Measurements from ENCODE around the gene MIER3.
A peak's percentile ranks its signal among the peaks of the same experiment; 100 is the strongest.
"Not testable (repeated sequence)": the region's sequence is repeated elsewhere in the genome, so short reads cannot be mapped to it uniquely, and the experiment has no call there.

MIER3 gene, protein sequence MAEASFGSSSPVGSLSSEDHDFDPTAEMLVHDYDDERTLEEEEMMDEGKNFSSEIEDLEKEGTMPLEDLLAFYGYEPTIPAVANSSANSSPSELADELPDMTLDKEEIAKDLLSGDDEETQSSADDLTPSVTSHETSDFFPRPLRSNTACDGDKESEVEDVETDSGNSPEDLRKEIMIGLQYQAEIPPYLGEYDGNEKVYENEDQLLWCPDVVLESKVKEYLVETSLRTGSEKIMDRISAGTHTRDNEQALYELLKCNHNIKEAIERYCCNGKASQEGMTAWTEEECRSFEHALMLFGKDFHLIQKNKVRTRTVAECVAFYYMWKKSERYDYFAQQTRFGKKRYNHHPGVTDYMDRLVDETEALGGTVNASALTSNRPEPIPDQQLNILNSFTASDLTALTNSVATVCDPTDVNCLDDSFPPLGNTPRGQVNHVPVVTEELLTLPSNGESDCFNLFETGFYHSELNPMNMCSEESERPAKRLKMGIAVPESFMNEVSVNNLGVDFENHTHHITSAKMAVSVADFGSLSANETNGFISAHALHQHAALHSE

DNA sequence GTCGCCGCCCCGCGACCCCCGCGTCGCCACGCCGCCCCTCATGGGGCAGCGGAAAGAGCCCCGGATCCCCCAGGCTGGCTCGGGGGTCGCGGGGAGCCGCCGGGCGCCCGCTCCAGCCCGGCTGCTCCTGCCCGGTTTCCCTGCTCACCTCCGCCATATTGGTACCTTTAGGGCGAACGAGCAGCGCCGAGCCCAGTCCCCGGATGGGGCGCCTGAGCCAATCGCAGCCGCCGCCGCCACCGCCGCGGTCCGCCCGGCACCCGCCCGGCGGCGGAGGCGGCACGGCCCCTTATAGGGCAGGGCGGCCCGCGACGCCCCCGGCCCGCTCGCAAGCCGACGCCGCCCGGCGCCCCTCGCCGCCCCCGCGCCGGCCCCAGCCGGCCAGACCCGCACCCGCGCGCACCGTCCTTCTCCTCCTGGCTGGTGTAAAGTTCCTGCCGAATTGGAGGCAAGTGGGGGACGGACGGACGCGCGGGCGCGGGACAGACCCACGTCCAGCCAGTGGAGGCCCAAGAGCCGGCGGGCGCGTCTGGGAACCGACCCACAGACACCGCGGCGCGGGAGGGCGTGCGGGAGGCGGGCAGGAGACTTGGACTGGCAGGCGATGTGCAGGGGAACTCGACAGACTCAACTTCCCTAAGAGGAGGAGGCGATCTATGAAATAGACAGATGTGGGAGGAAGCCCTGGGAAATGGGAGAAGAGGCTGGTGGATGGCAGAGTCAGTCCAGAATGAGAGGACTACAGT, at the start of gene MIER3:
Gene MIER3, minus strand, starts transcription at position 178 of the 746 bp plus-strand sequence. Its CDS starts 21 bp downstream, at position 157.
- peak; percentile 93 for DNase-seq (ENCODE audit: low spot score)

DNA sequence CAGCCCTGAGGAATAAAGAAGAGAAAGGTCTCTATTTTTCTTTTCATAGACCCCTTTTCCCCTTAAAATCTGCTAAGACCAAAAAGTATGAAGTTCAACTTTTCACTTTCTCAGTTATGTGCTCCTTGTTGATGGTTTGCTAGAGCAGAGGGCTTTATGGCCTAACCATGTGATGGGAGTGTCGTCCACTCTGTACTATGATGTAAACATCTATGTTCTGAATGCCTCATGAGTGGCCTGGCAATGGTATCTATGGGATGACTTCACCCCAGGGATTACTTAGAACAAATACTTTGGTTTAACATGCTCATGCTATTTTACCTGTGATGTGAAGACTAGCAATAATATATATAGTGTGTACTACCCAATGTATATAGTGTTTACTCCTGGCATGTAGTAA, 43.7 kb upstream of the MIER3 start:
- DNase-seq (ENCODE audit: low spot score) = no peak

DNA sequence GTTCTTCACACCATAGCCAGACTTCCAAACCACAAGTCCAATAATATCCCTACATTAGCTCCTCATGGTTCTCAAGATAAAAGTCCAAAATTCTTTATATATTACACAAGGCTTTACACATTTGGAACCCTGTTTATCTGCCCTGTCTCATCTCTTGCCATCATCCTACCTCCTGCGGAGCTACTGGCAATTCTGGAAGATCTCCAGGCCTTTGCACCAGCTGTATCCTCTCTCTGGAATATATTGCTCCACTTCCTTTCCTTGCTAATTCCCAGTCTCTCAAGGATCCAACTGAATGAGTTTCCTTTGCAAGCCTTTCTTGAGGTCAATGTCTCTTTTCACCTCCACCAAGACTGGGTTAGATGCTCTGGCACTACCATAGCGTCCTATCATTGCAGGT, 41.3 kb upstream of the MIER3 start:
- DNase-seq (ENCODE audit: low spot score) = no peak

DNA sequence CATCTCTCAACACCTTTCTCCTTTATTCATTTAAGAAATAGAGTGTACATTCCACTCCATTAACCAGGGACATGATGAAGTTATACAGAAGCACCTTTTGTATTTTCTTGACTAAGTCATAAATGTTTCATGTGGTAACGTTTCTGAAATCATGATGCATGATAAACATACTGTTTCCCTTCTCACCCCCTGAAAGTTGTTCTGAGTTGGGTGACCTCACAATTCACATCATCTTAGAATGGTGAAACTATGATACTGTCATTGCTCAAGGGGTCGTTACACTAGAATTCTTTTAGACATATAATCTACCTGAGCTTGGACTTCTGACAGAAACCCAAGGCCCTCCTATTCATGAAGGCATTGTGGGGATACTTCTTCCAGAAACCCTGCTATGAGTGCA, 37.8 kb upstream of the MIER3 start:
- no peak for DNase-seq (ENCODE audit: low spot score)

DNA sequence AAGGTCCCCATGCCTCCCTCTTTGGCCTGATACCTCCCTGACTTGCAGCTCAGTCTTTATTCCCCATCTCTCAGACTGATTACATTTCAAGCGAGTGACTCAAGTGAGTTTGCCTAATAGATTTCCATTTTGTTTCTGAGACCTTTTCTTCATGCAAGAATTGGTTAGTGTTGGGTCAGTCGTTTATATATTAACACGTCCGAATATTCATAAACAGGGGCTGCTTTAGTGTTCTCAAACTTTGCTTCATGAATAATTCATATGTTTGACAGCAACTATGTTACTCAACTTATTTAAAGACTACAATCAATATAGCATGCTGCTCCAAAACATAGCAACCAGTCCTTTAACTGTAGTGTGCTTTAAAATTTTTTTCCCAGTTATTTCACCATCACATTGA, 36.6 kb upstream of the MIER3 start:
- DNase-seq (ENCODE audit: low spot score) = no peak

DNA sequence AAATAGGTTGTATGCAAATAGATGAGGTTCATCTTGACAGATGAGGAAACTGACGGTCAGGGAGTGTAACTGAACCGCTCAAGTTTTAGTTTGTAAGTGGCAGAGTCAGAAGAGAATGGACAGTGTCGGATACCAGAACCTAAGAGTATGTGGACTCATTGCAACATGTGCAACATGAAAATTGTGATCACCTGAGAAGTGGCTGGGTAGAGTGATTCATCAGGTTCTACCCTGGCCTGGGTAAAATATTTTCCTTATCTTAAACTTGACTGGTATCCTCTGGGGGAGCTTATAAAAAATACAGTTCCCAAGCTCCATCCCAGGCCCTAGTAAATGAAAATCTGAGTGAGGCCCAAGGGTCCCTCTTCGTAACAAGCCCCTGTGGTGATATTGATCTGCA, 35.2 kb upstream of the MIER3 start:
- no peak for DNase-seq (ENCODE audit: low spot score)

DNA sequence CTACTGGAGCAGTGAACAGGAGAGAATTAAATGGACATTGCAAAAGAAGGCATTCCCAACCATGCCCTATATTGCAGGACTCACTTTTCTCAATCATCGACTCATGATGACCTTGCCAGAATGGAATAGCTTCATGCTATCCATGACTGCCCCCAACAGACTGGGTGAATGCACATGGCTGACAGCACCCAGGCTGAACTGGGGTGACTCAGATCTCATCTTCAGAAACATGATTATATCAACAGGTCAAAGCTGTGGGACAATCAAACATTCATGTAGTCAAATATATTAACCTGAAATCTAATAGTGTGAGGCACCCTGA, 34.7 kb upstream of the MIER3 start:
- no peak for DNase-seq (ENCODE audit: low spot score)

DNA sequence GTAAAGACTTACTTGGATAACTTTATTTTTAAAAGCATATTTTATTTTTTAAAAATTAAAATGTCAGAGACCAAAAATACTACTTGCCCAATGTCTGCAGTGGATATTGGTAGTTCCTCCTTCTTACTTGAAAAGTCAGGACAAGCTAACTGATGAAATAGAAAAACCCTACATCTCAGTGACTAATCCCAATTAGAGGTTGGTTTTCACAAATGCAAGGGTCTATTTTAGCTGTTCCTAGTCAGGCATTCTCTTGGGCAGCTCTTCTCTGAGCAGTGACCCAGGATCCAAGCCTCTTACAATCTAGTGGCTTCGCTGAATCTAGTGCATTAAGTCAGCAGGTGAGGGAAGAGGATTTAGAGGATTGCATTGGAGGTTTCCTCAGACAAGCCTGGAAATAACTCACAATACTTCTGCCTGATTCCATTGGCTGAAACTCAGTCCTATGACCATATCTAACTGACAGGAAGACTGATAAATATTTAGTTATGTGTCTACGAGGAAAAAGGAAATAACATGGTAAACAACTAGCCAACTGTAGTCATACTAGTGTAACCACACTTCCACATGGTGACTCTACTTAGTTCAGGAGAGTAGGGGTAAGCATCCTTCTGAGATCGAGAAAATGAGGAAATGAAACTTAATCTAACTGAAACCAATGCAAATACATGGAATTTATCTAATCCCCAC, 34.2 kb upstream of the MIER3 start:
- peak; percentile 49 for DNase-seq (ENCODE audit: low spot score)

DNA sequence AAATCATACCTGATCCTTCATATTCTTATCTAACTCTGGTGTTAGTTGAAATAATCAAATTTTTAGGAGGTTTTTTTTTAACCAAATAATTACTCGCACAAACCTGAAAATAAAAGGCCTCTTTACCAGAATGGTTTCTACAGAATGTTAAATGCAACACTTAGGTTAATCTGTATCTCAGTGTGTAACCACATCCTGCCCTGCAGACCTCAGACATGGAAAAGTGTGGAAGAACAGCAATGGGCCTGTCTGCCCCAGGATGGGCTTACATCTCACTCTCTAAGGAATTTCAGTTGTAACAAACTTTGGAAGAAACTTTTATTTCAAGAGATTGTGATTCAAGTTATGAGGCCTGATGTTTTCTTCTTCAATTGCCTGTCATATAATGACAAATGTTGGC, 32.5 kb upstream of the MIER3 start:
- no peak for DNase-seq (ENCODE audit: low spot score)

DNA sequence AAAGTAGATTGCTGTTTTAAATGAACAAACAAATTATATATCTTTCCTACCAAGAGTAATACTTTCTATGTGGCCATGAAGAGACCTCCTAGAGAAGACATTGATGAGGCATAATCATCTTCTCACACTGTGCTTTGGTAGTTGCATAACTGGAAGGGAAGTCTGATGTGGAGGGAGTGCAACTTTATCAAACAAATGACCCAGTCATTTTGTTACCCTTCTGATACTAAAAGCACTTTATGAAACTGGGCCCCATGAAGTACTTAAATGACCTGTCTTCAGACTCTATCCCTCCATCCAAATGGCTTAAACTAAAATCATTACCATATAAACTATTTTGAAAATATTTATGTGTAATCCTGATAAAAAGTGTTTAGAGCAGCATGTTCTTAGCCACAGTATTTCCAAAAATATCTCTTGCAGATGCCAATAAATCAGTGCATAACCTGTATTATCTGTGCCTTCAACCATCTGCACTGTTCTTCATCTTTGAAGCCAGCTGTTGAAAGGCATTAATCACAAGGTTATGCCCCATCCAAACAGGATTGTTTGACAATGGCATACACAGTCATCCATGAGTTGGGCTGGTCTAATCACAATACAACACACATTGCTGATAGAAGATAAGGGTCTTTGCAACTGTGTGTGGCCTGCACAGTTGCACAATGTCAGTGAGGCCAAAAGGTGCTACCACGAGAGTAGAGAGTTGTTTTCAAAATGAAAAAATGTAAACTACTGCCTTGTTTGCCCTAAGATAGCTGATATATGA, 31.9 kb upstream of the MIER3 start:
- no peak for DNase-seq (ENCODE audit: low spot score)

DNA sequence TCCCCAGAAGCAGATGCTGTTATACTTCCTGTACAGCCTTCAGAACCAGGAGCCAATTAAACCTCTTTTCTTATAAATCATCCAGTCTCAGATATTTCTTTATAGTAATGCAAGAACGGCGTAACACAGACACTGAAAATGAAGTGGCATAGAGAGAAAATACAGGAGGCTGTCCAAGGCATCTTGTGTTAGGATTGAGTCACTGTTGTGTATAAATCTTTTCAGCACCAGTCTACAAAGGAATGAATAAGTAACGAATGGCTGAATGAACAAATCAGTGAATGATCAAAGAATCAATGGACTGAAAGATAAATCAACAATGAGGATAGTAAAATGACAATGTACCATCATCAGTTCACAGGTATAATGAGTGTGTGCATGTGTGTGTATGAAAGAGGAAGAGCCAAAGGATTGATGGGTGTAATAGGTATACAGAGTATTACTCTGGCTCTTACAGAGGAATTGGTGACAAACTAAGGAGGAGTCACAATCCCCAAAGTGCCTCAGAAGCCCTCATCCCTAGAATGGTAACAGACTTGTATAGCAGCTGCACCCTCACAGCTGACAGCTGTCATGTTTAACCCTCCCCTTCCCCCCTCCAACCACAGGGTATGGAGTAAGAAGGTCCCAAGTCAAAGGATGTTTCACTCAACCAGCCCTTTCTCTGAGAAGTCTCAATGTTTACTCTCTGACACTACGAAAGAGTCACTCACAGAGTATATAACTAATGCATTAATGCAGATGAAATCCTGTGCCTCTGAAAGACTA, 29.8 kb upstream of the MIER3 start:
- no peak for DNase-seq (ENCODE audit: low spot score)

DNA sequence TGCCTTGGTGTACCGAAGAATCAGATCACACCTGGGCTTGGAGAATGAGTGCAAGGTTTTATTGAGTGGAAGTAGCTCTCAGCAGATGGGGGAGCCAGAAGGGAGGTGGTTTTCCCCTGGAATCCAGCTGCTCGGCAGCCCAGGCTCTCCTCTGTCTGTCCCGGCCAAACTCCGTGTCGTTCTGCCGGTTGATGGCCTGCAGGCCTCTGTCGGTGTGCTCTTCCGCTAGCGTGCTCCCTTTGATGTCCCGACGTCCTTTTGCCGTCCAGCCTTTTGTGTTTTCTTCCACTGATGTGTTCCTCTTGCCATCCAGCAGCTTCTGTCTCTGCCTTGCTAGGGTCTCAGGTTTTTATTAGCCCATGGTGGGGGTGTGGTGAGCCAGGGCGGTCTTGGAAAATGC, 28.0 kb upstream of the MIER3 start:
- no peak for DNase-seq (ENCODE audit: low spot score)

DNA sequence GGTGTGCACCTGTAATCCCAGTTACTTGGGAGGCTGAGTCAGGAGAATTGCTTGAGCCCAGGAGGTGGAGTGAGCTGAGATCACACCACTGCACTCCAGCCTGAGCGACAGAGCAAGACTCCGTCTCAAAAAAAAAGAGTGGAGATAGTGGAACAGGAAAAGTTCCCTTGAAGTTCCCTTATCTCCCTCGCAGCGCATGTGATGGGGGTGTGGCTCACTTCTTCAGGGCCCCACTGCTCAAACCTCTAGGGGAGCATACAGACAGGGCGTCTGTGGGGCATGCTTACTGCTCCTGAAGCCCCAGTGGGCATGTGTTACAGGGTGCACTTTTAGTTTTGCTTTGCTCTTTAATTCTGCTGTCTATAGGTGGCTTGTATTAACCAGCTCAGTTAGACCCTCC, 27.6 kb upstream of the MIER3 start:
- not testable (repeated sequence) for DNase-seq (ENCODE audit: low spot score)

DNA sequence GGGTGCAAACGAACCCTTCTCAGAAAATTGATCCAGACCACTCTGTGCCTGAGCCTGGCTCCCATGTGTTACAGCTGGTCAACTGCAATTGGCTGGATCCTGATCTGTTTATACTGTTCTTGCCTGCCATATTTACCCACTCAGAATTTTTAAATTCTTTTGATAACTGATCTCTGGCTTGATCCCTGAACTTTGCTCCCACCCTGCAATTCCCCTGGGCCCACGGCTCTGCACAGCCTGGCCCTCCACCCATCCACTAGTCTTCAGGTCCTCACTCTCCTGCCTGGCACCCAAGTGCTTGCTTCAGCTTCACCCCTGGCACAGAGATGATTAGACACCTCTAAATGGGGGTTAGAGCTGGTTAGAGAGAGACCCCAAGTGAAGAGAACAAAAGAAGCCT, 25.9 kb upstream of the MIER3 start:
- DNase-seq (ENCODE audit: low spot score) = no peak

DNA sequence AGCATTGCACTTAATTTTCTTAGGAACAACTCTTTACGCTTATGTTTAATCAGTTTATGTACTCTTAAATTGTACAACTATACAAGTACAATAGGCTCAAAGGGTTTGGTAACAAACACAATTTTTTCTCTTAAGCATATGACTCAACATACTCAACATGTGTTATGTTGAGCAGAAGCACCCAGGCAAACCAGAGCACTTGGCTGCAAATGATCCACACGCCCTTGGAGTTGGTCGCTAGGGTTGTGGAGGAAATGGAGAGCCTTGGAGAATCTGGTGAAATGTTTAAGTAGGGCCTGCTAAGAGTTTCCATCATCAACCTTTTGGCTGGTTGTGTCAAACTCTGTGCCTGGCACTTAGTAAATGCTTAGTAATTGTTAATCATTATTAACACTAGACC, 25.1 kb upstream of the MIER3 start:
- DNase-seq (ENCODE audit: low spot score) = no peak

DNA sequence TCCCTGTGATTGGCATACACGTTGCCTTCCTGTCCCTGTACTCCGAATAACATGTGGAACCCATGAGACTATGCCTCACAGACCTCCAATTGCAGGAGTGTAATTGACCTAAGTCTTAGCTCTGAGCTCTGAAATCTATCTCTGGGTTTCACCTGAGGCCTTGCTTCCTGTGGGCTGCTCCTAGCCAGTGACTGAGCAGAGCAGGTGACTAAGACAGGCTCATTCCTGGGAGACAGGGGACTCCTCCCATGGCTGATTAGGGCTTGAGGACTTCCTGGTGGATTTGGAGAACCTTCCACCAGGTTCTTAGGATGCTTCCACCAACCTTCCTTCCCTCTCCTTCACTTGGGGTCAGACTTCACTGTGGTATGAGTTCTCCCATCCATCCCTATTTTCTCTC, 22.3 kb upstream of the MIER3 start:
- DNase-seq (ENCODE audit: low spot score) = no peak

DNA sequence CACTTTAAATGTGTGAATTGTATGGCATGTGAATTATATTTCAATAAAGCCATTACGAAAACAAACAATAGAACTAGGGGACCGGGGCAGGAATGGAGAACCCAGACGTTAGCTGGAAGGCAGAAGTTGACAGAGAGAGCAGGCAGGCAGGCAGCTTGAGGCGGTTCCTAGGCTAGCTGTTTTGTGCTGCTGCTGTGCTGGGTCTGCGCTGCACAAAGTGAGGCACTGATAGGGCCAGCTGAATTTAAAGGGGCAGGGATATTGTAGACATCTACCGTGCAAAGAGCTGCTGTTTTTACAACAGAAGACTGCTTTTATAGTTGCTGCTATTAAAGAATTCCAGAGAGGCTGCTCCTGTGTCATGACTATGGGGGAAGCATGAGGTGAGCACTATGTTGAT, 21.6 kb upstream of the MIER3 start:
- DNase-seq (ENCODE audit: low spot score) = no peak

DNA sequence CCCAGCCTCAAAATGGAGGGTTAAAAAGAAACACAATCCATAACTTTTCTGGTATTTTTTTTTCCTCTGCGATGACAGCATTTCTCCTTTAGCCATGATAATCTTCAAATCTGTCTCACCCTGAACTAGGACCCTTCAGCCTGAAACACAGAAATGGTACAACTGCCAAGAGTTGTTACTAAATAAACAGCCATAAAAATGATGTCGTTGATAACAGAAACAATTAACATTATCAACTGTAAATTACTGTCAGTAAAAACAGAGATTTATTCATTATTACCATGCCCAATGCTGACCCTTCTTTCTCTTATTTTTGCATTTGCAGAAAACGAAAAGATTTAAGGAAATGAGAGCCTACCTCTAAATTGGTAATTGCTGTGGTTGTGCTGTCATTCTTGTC, 19.4 kb upstream of the MIER3 start:
- no peak for DNase-seq (ENCODE audit: low spot score)

DNA sequence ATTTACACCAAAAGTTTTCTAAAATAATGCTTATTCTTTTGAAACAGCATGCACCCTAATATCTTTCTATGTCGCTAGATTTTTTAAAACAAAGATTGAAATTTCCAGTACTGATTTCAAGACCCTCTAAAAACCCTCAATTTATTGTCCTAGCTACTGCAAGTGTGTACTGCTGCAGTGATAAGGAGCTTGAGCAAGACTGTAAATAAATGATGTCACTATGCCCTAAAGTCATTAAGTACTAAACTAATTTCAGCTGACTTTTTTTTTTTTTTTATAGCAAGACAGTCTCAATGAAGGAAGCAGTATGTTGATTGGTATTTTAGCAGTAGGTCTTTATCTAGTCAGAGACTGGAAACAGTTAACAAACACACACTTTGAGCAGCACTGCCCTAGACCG, 12.2 kb upstream of the MIER3 start:
- DNase-seq (ENCODE audit: low spot score) = no peak

DNA sequence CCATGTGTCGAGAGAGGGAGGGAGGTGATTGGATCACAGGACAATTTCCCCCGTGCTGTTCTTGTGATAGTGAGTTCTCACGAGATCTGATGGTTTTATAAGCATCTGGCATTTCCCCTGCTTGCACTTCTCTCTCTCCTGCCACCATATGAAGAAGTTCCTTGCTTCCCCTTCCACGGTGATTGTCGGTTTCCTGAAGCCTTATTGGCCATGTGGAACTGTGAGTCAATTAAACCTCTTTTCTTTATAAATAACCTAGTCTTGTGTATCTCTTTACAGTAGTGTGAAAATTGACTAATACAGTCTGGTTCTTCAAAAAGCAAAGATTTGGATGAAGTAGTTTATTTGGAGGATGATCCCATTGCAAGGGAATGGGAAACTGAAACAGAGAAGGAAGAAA, 11.3 kb upstream of the MIER3 start:
- DNase-seq (ENCODE audit: low spot score) = no peak

DNA sequence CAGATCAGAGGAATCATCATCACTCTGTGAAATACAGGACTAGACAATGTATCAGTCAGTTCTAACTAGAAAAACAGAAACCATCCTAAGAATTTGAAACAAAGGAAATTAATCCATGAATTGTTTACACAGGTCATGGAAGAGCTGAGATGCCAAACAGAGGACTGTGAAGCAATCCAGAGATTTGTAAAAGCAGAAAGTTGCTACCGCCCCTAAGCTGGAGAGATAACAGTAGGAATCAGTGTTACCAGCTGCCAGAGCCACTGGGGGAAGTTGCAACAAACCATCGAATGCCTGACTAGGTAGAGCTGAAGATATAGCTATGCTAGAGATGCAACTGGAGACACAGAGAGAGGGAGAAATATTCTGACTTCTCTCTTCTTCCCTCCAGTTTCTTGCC, 10.4 kb upstream of the MIER3 start:
- DNase-seq (ENCODE audit: low spot score) = no peak
